Thyroid gland (tissue), 4 donors: Measurements from ENCODE around the gene PPOX.

ENCODE experiments used
- POLR2A ChIP-seq, 2 donors: fragments of 450-650 bp; IDR thresholded peaks; one replicate each; pipeline ENCODE4 v1.6.1; 2017; ENCODE audit warnings: antibody characterized with exemption in 2 of 2, mild to moderate bottlenecking in 2 of 2, moderate library complexity in 1 of 2
- TF ChIP-seq, protein P1 (sequence below), 6 experiments: fragments of 200-600 bp in 3 of 6; fragments of 450-650 bp in 3 of 6; sonication (generic) in 3 of 6; IDR thresholded peaks; one replicate each; pipeline ENCODE4 v1.5.1; 2016 to 2019; ENCODE audit warnings: antibody characterized with exemption in 6 of 6, mild to moderate bottlenecking in 2 of 6, inconsistent platforms in 1 of 6, moderate library complexity in 1 of 6

GRCh38 chr1:161171696-161172095, 5.5 kb downstream of the PPOX start:
- TF ChIP-seq, protein P1, sequence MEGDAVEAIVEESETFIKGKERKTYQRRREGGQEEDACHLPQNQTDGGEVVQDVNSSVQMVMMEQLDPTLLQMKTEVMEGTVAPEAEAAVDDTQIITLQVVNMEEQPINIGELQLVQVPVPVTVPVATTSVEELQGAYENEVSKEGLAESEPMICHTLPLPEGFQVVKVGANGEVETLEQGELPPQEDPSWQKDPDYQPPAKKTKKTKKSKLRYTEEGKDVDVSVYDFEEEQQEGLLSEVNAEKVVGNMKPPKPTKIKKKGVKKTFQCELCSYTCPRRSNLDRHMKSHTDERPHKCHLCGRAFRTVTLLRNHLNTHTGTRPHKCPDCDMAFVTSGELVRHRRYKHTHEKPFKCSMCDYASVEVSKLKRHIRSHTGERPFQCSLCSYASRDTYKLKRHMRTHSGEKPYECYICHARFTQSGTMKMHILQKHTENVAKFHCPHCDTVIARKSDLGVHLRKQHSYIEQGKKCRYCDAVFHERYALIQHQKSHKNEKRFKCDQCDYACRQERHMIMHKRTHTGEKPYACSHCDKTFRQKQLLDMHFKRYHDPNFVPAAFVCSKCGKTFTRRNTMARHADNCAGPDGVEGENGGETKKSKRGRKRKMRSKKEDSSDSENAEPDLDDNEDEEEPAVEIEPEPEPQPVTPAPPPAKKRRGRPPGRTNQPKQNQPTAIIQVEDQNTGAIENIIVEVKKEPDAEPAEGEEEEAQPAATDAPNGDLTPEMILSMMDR (IDR thresholded peaks at IDR 0.05) = no peak
- no peak for TF ChIP-seq POLR2A (IDR thresholded peaks at IDR 0.05)
